DND-41 (cell line): ENCODE data around the gene AFF1.

Source experiments
- CTCF ChIP-seq: IDR thresholded peaks from 2 replicates; pipeline ENCODE4 v1.5.1; 2012; ENCODE audit warnings: borderline replicate concordance, low read length, moderate library complexity, mild to moderate bottlenecking; ENCODE audit not compliant: poor library complexity, severe bottlenecking; ENCODE audit errors: extremely low read depth
- EZH2 ChIP-seq: IDR thresholded peaks from 3 replicates; pipeline ENCODE4 v1.6.1; 2012; ENCODE audit warnings: borderline replicate concordance, low read depth, mild to moderate bottlenecking, moderate library complexity, low read length, inconsistent platforms; ENCODE audit not compliant: severe bottlenecking

GRCh38 chr4:87101543-87102199, 166.9 kb downstream of the AFF1 start:
- TF ChIP-seq CTCF (no peak), EZH2 (no peak)
